Measurements from ENCODE around the gene MRPS18A. TPM values are rescaled to one million over a fixed set of nuclear protein-coding genes. Genes with fewer than 3 reads are reported as not detected.
A peak's percentile ranks its signal among the peaks of the same experiment; 100 is the strongest.

MRPS18A gene
- total and polyA plus RNA-seq, 9 of the 15 experiments (the other 6 are each of a cell fraction or from before 2014, with no cell fraction given), result 87.5 to 243 (median 125) TPM

DNA sequence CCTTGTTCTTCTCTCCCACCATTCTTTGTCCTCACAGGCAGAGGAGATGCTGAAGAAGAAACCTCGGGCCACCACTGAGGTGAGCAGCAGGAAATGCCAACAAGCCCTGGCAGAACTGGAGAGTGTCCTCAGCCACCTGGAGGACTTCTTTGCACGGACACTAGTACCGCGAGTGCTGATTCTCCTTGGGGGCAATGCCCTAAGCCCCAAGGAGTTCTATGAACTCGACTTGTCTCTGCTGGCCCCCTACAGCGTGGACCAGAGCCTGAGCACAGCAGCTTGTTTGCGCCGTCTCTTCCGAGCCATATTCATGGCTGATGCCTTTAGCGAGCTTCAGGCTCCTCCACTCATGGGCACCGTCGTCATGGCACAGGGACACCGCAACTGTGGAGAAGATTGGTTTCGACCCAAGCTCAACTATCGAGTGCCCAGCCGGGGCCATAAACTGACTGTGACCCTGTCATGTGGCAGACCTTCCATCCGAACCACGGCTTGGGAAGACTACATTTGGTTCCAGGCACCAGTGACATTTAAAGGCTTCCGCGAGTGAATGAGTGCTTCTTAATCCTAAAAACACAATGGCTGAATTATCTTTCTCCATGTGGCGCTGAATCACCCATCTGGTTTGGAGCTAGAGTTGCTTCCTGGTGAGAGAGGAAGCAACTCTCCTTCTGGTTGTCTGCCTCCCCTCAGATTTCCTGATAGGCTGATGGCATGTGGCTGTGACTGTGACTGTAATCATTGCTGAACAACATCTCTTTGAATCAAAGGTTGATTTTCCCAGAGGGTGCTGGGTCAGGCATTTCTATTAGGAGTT lies 47.4 kb downstream of the MRPS18A start (continued):
- TF ChIP-seq HNRNPL (IDR thresholded peaks at IDR 0.05; ENCODE audit: low read depth, low read length) (no peak), PHF8 (IDR thresholded peaks at IDR 0.05; ENCODE audit: borderline replicate concordance, low read length) (no peak), MEIS2 (IDR thresholded peaks at IDR 0.05; ENCODE audit: partially characterized antibody) (peak; percentile 42), HEY1 (CRISPR knock-in tag; IDR thresholded peaks at IDR 0.05; ENCODE audit: borderline replicate concordance) (no peak), ERF (CRISPR knock-in tag; IDR thresholded peaks at IDR 0.05) (peak; percentile 31; the same call in 1 of the 2 replicates), SPI1 (IDR thresholded peaks at IDR 0.05; ENCODE audit: borderline replicate concordance, low read depth, low read length) (peak; percentile 79), RFX1 (IDR thresholded peaks at IDR 0.05) (no peak), STAG1 (CRISPR knock-in tag; IDR thresholded peaks at IDR 0.05; ENCODE audit: borderline replicate concordance) (no peak), MCM5 (IDR thresholded peaks at IDR 0.05; ENCODE audit: low read depth) (no peak), SMAD2 (IDR thresholded peaks at IDR 0.05; ENCODE audit: low read depth, low read length) (no peak), RBFOX2 (IDR thresholded peaks at IDR 0.05; ENCODE audit: low read depth, low read length) (peak; percentile 56; the same call in 1 of the 2 replicates), BMI1 (IDR thresholded peaks at IDR 0.05; ENCODE audit: low read length) (no peak), SLC30A9 (CRISPR knock-in tag; IDR thresholded peaks at IDR 0.05) (no peak), DPF2 (IDR thresholded peaks at IDR 0.05) (peak; percentile 82), CEBPB (tag; IDR thresholded peaks at IDR 0.05) (no peak), ZNF583 (CRISPR knock-in tag; IDR thresholded peaks at IDR 0.05) (0 out of 2 replicates have a peak, but pooled peaks have one; percentile 18), PCBP2 (IDR thresholded peaks at IDR 0.05; ENCODE audit: low read depth, low read length, poor library complexity, severe bottlenecking) (no peak), TEAD2 (tag; IDR thresholded peaks at IDR 0.05) (no peak), E2F3 (CRISPR knock-in tag; IDR thresholded peaks at IDR 0.05) (no peak), CREM (IDR thresholded peaks at IDR 0.05; ENCODE audit: low read depth) (peak; percentile 54)
- TF ChIP-seq, protein P1, sequence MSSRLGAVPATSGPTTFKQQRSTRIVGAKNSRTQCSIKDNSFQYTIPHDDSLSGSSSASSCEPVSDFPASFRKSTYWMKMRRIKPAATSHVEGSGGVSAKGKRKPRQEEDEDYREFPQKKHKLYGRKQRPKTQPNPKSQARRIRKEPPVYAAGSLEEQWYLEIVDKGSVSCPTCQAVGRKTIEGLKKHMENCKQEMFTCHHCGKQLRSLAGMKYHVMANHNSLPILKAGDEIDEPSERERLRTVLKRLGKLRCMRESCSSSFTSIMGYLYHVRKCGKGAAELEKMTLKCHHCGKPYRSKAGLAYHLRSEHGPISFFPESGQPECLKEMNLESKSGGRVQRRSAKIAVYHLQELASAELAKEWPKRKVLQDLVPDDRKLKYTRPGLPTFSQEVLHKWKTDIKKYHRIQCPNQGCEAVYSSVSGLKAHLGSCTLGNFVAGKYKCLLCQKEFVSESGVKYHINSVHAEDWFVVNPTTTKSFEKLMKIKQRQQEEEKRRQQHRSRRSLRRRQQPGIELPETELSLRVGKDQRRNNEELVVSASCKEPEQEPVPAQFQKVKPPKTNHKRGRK (tag; IDR thresholded peaks at IDR 0.05), result no peak
- TF ChIP-seq, protein P2, sequence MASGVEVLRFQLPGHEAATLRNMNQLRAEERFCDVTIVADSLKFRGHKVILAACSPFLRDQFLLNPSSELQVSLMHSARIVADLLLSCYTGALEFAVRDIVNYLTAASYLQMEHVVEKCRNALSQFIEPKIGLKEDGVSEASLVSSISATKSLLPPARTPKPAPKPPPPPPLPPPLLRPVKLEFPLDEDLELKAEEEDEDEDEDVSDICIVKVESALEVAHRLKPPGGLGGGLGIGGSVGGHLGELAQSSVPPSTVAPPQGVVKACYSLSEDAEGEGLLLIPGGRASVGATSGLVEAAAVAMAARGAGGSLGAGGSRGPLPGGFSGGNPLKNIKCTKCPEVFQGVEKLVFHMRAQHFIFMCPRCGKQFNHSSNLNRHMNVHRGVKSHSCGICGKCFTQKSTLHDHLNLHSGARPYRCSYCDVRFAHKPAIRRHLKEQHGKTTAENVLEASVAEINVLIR (CRISPR knock-in tag; IDR thresholded peaks at IDR 0.05), result 0 out of 2 replicates have a peak, but pooled peaks have one; percentile 27
- TF ChIP-seq, protein P3, sequence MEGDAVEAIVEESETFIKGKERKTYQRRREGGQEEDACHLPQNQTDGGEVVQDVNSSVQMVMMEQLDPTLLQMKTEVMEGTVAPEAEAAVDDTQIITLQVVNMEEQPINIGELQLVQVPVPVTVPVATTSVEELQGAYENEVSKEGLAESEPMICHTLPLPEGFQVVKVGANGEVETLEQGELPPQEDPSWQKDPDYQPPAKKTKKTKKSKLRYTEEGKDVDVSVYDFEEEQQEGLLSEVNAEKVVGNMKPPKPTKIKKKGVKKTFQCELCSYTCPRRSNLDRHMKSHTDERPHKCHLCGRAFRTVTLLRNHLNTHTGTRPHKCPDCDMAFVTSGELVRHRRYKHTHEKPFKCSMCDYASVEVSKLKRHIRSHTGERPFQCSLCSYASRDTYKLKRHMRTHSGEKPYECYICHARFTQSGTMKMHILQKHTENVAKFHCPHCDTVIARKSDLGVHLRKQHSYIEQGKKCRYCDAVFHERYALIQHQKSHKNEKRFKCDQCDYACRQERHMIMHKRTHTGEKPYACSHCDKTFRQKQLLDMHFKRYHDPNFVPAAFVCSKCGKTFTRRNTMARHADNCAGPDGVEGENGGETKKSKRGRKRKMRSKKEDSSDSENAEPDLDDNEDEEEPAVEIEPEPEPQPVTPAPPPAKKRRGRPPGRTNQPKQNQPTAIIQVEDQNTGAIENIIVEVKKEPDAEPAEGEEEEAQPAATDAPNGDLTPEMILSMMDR (IDR thresholded peaks at IDR 0.05 in 2 of 3, conservative IDR thresholded peaks at IDR 0.05 in 1 of 3; ENCODE audit: insufficient read depth in 2 of 3, low read depth in 1 of 3, low read length in 3 of 3), result no peak
